NCI-H2227 (cell line): ENCODE data around the gene TMC3.

Source experiments
- DNase-seq: peaks from one replicate; lab custom pipeline; 2025; ENCODE audit not compliant: unreplicated experiment; lab: John Stamatoyannopoulos, UW

The TMC3 gene

GRCh38 chr15:81301385-81301784 is 72.6 kb downstream of the TMC3 start:
- DNase-seq = no peak

GRCh38 chr15:81299630-81300273 is 74.3 kb downstream of the TMC3 start:
- no peak for DNase-seq

- DNase-seq = no peak
These were observed 74.9 kb downstream of the TMC3 start for GRCh38 chr15:81299156-81299555.

- DNase-seq = no peak
These were observed 75.4 kb downstream of the TMC3 start for GRCh38 chr15:81298611-81299010.

- DNase-seq = no peak
These were observed 76.1 kb downstream of the TMC3 start for GRCh38 chr15:81297603-81298575.

GRCh38 chr15:81297147-81297572 is 76.9 kb downstream of the TMC3 start:
- DNase-seq = no peak

- DNase-seq = no peak
These were observed 77.3 kb downstream of the TMC3 start for GRCh38 chr15:81296673-81297072.

- no peak for DNase-seq
These were observed 77.8 kb downstream of the TMC3 start for GRCh38 chr15:81296186-81296585.

- DNase-seq = no peak
These were observed 78.4 kb downstream of the TMC3 start for GRCh38 chr15:81295486-81296121.

GRCh38 chr15:81294516-81294880 is 79.5 kb downstream of the TMC3 start:
- DNase-seq = no peak

- no peak for DNase-seq
These were observed 80.1 kb downstream of the TMC3 start for GRCh38 chr15:81293728-81294515.

GRCh38 chr15:81292523-81293001 is 81.5 kb downstream of the TMC3 start:
- no peak for DNase-seq

GRCh38 chr15:81291916-81292522 is 82.0 kb downstream of the TMC3 start:
- no peak for DNase-seq

- no peak for DNase-seq
These were observed 84.1 kb downstream of the TMC3 start for GRCh38 chr15:81289910-81290309.

GRCh38 chr15:81288616-81289015 is 85.4 kb downstream of the TMC3 start:
- DNase-seq = no peak

- DNase-seq = no peak
These were observed 86.0 kb downstream of the TMC3 start for GRCh38 chr15:81288040-81288439.

- DNase-seq = no peak
These were observed 87.3 kb downstream of the TMC3 start for GRCh38 chr15:81286621-81287121.

GRCh38 chr15:81285461-81285860 is 88.6 kb downstream of the TMC3 start:
- no peak for DNase-seq

GRCh38 chr15:81284256-81285031 is 89.6 kb downstream of the TMC3 start:
- no peak for DNase-seq
